K562 (cell line): ENCODE measurements around the gene MTOR. TPM values are rescaled to one million over a fixed set of nuclear protein-coding genes. Genes with fewer than 3 reads are reported as not detected.

Experiments
- CHD1 ChIP-seq: fragments of 200-600 bp; sonication (generic); IDR thresholded peaks from one replicate; pipeline ENCODE4 v1.6.1; 2012; ENCODE audit warnings: mild to moderate bottlenecking, moderate library complexity, low read length, inconsistent platforms
- CSDE1 ChIP-seq, 2 experiments: fragments of 450-650 bp; IDR thresholded peaks; 2 replicates each; pipeline ENCODE4 v1.6.1; 2016; ENCODE audit warnings: mild to moderate bottlenecking in 1 of 2
- EZH2 ChIP-seq: IDR thresholded peaks from 2 replicates; pipeline ENCODE4 v1.6.1; 2012; ENCODE audit warnings: low read depth, mild to moderate bottlenecking, inconsistent platforms, low read length, borderline replicate concordance
- FOXJ3 ChIP-seq: sonication (generic); formaldehyde crosslinking; IDR thresholded peaks from 2 replicates; pipeline ENCODE4 v1.4.0; 2020; ENCODE audit warnings: mild to moderate bottlenecking, missing genetic modification reagents
- GABPA ChIP-seq: fragments of 200-800 bp; sonication (Bioruptor generic); conservative IDR thresholded peaks from 2 replicates; pipeline ENCODE4 v1.6.1; 2016; ENCODE audit warnings: low read depth, missing genetic modification characterization, missing compliant biosample characterization
- MNT ChIP-seq, 2 experiments: fragments of 450-650 bp; conservative IDR thresholded peaks; 2 replicates each; pipeline ENCODE4 v1.6.1; 2017; ENCODE audit warnings: mild to moderate bottlenecking in 2 of 2, moderate library complexity in 2 of 2
- NR1H2 ChIP-seq: sonication (generic); formaldehyde crosslinking; IDR thresholded peaks from 2 replicates; pipeline ENCODE4 v1.4.0; 2020; ENCODE audit warnings: mild to moderate bottlenecking, missing genetic modification reagents
- POLR2AphosphoS2 ChIP-seq: IDR thresholded peaks from 2 replicates; pipeline ENCODE4 v1.6.1; 2012; ENCODE audit warnings: low read length, improper control_type of control experiment
- POLR3G ChIP-seq: IDR thresholded peaks from 2 replicates; pipeline ENCODE4 v1.6.1; 2011; ENCODE audit not compliant: insufficient read length, insufficient replicate concordance; ENCODE audit errors: extremely low read depth
- RFX5 ChIP-seq: IDR thresholded peaks from 2 replicates; pipeline ENCODE4 v1.6.1; 2011; ENCODE audit warnings: low read depth, mild to moderate bottlenecking, improper control_type of control experiment, low read length
- RNF2 ChIP-seq: sonication (generic); IDR thresholded peaks from 2 replicates; pipeline ENCODE4 v1.6.1; 2016
- SAP30 ChIP-seq: fragments of 200-600 bp; sonication (generic); IDR thresholded peaks from 2 replicates; pipeline ENCODE4 v1.6.1; 2012; ENCODE audit warnings: borderline replicate concordance, low read depth, mild to moderate bottlenecking, moderate library complexity, low read length, control low read depth, inconsistent platforms; ENCODE audit not compliant: insufficient read depth, poor library complexity, severe bottlenecking
- SRSF9 ChIP-seq: fragments of 200-400 bp; formaldehyde crosslinking; IDR thresholded peaks from 2 replicates; pipeline ENCODE4 v1.6.1; 2017; ENCODE audit warnings: low read depth, low read length, borderline replicate concordance
- XRCC4 ChIP-seq: IDR thresholded peaks from one replicate; pipeline ENCODE4 v1.6.1; 2011; ENCODE audit not compliant: insufficient read depth, insufficient read length; ENCODE audit errors: extremely low read depth
- ZBTB33 ChIP-seq: sonication (generic); formaldehyde crosslinking; IDR thresholded peaks from 2 replicates; pipeline ENCODE4 v1.8.1; 2023; ENCODE audit warnings: mild to moderate bottlenecking, missing genetic modification reagents
- ZFPM2 ChIP-seq: fragments of 250-450 bp; sonication (Bioruptor Pico); IDR thresholded peaks from 2 replicates; pipeline ENCODE4 v1.5.1; 2022; ENCODE audit warnings: mild to moderate bottlenecking
- ZNF316 ChIP-seq: fragments of 450-650 bp; IDR thresholded peaks from 2 replicates; pipeline ENCODE4 v1.6.1; 2016
- ZNF324 ChIP-seq: fragments of 250-450 bp; sonication (Bioruptor Pico); IDR thresholded peaks from 2 replicates; pipeline ENCODE4 v1.4.0; 2020; ENCODE audit warnings: mild to moderate bottlenecking
- ZNF609 ChIP-seq: sonication (generic); formaldehyde crosslinking; IDR thresholded peaks from 2 replicates; pipeline ENCODE4 v1.8.1; 2023; ENCODE audit warnings: missing genetic modification reagents, mild to moderate bottlenecking, borderline replicate concordance
- polyA plus RNA-seq, 8 experiments: library from polyadenylated mRNA; depleted of rRNA in 4 of 8; stranded (reverse) in 5 of 8; unstranded in 3 of 8; fragments of >200 nt; fragmentation: Nextera tagmentation in 2 of 8; fragmentation: Illumina TruSeq in 1 of 8; extraction: Ambion mirVana in 2 of 8; extraction: Trizol in 1 of 8; gene quantifications; 2 replicates each; pipeline versions ENCODE4 v1.2.1 to v1.2.3, GENCODE V29; 2011 to 2014; ENCODE audit warnings: inconsistent platforms in 1 of 8, missing spikeins in 1 of 8
- total RNA-seq, 7 experiments: library from RNA; depleted of rRNA in 6 of 7; stranded (reverse); fragments of >200 nt in 6 of 7; fragmentation: Illumina TruSeq in 2 of 7; extraction: Trizol in 2 of 7; gene quantifications; 2 replicates each; pipeline versions ENCODE4 v1.2.1 to v1.2.3, GENCODE V29; 2011 to 2021; ENCODE audit warnings: low replicate concordance in 1 of 7
- TF ChIP-seq, protein P1 (sequence below): sonication (generic); formaldehyde crosslinking; IDR thresholded peaks from 2 replicates; pipeline ENCODE4 v1.9.0; 2022; ENCODE audit warnings: mild to moderate bottlenecking, missing genetic modification reagents

MTOR gene
- total and polyA plus RNA-seq, 9 of the 15 experiments (the other 6 are each of a cell fraction or from before 2014, with no cell fraction given) = 11.4 to 71.4 (median 52.2) TPM

- peak; percentile 74 for TF ChIP-seq SAP30
- peak; percentile 55 for TF ChIP-seq CHD1
- TF ChIP-seq POLR2AphosphoS2 = no peak
- no peak for TF ChIP-seq SRSF9
- TF ChIP-seq FOXJ3 = no peak
- TF ChIP-seq GABPA (tag) = no peak
- no peak for TF ChIP-seq POLR3G
- no peak for TF ChIP-seq ZFPM2 (CRISPR knock-in tag)
- TF ChIP-seq ZNF316 = no peak; the same call in 1 of the 2 replicates
- TF ChIP-seq, protein P1, sequence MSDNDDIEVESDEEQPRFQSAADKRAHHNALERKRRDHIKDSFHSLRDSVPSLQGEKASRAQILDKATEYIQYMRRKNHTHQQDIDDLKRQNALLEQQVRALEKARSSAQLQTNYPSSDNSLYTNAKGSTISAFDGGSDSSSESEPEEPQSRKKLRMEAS (CRISPR knock-in tag) = peak; percentile 87
- TF ChIP-seq XRCC4 = no peak
- no peak; the same call in 1 of the 2 replicates for TF ChIP-seq RNF2
- TF ChIP-seq ZNF609 (CRISPR knock-in tag) = peak; percentile 64; the same call in 1 of the 2 replicates
- peak; percentile 41 to 70; a peak in 3 of 4 replicates for TF ChIP-seq MNT (conservative IDR thresholded peaks at IDR 0.05)
- TF ChIP-seq RFX5 = no peak
- TF ChIP-seq NR1H2 = no peak
- TF ChIP-seq ZNF324 = no peak
- no peak for TF ChIP-seq EZH2
- no peak for TF ChIP-seq CSDE1 (IDR thresholded peaks at IDR 0.05)
- TF ChIP-seq ZBTB33 (CRISPR knock-in tag) = peak; percentile 42; the same call in 1 of the 2 replicates
These were observed 11.4 kb upstream of the MTOR start (continued) for GRCh38 chr1:11273595-11274234.
